HG03139 (cell line): Measurements from ENCODE around the gene SNRPA.

Source experiments
- ATAC-seq: cut with Tn5 transposase; IDR thresholded peaks from one replicate; pipeline ENCODE4 v1.9.1; 2021; ENCODE audit not compliant: unreplicated experiment

Gene SNRPA

GRCh38 chr19:40750874-40751537, at the start of gene SNRPA:
Gene SNRPA, plus strand, starts transcription at chr19:40751203. Its CDS starts 206 bp downstream, at chr19:40751409.
- ATAC-seq: peak; percentile 52

GRCh38 chr19:40701758-40702157, 49.2 kb upstream of the SNRPA start:
- ATAC-seq: no peak

- no peak for ATAC-seq
Observed at GRCh38 chr19:40702337-40703012, 48.5 kb upstream of the SNRPA start.

- ATAC-seq: no peak
Observed at GRCh38 chr19:40703029-40703755, 47.8 kb upstream of the SNRPA start.

GRCh38 chr19:40704491-40705361, 46.3 kb upstream of the SNRPA start:
- ATAC-seq: no peak

GRCh38 chr19:40705362-40705651, 45.7 kb upstream of the SNRPA start:
- no peak for ATAC-seq

GRCh38 chr19:40705950-40706619, 44.9 kb upstream of the SNRPA start:
- ATAC-seq: no peak

GRCh38 chr19:40707615-40708014, 43.4 kb upstream of the SNRPA start:
- ATAC-seq: no peak

GRCh38 chr19:40709817-40710216, 41.2 kb upstream of the SNRPA start:
- no peak for ATAC-seq

- ATAC-seq: no peak
Observed at GRCh38 chr19:40713939-40714338, 37.1 kb upstream of the SNRPA start.

- ATAC-seq: peak; percentile 39
Observed at GRCh38 chr19:40714441-40715299, 36.3 kb upstream of the SNRPA start.

GRCh38 chr19:40716031-40716481, 34.9 kb upstream of the SNRPA start:
- no peak for ATAC-seq

GRCh38 chr19:40716482-40717324, 34.3 kb upstream of the SNRPA start, which contains the start of the genes COQ8B and ITPKC:
Gene COQ8B, minus strand, starts transcription at chr19:40716886. Its CDS starts 2,254 bp downstream, at chr19:40714632.
Gene ITPKC, plus strand, starts transcription at chr19:40717112. Its CDS starts 24 bp downstream, at chr19:40717136.
- peak; percentile 50 for ATAC-seq

- no peak for ATAC-seq
Observed at GRCh38 chr19:40717325-40717879, 33.6 kb upstream of the SNRPA start.

GRCh38 chr19:40717880-40718773, 32.9 kb upstream of the SNRPA start:
- ATAC-seq: no peak

- no peak for ATAC-seq
Observed at GRCh38 chr19:40718774-40719391, 32.1 kb upstream of the SNRPA start.

GRCh38 chr19:40719414-40719894, 31.5 kb upstream of the SNRPA start:
- ATAC-seq: no peak
